HepG2 (cell line): ENCODE measurements around the gene IL21R.

Experiments
- ZNF451 ChIP-seq: sonication (generic); formaldehyde crosslinking; IDR thresholded peaks from 2 replicates; pipeline ENCODE4 v1.5.0; 2020; ENCODE audit warnings: mild to moderate bottlenecking, missing genetic modification reagents
- ZNF550 ChIP-seq: sonication (generic); formaldehyde crosslinking; IDR thresholded peaks from 2 replicates; pipeline ENCODE4 v1.4.0; 2020; ENCODE audit warnings: mild to moderate bottlenecking, missing genetic modification reagents, borderline replicate concordance
- TF ChIP-seq, protein P1 (sequence below): IDR thresholded peaks from 2 replicates; pipeline ENCODE4 v1.6.1; 2016

DNA sequence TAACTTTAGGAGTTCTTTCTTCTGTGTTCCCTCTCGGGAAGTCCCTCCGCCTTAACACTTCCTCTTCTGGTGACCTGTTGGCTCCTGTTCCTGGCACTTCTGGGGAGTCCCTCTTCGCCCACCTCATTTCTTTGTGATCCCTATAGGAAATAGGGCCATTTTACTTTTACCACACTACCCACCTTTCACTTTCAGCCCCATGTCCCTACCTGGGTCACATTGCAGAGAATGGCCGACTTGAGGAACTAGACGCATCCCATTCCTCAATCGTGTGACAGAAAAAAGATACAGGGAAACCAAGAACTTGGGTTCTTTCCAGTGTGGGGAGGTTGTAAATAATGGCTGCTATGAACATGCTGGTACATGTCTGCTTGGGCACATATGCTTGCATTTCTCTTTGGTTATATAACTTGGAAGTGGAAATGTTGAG, 6.6 kb downstream of the IL21R start:
- no peak for TF ChIP-seq ZNF451 (CRISPR knock-in tag)
- no peak for TF ChIP-seq ZNF550 (CRISPR knock-in tag)
- TF ChIP-seq, protein P1, sequence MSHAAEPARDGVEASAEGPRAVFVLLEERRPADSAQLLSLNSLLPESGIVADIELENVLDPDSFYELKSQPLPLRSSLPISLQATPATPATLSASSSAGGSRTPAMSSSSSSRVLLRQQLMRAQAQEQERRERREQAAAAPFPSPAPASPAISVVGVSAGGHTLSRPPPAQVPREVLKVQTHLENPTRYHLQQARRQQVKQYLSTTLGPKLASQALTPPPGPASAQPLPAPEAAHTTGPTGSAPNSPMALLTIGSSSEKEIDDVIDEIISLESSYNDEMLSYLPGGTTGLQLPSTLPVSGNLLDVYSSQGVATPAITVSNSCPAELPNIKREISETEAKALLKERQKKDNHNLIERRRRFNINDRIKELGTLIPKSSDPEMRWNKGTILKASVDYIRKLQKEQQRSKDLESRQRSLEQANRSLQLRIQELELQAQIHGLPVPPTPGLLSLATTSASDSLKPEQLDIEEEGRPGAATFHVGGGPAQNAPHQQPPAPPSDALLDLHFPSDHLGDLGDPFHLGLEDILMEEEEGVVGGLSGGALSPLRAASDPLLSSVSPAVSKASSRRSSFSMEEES (CRISPR knock-in tag): no peak
